ENCODE measurements around the gene CACFD1.
A peak's percentile ranks its signal among the peaks of the same experiment; 100 is the strongest.

CACFD1 gene

DNA sequence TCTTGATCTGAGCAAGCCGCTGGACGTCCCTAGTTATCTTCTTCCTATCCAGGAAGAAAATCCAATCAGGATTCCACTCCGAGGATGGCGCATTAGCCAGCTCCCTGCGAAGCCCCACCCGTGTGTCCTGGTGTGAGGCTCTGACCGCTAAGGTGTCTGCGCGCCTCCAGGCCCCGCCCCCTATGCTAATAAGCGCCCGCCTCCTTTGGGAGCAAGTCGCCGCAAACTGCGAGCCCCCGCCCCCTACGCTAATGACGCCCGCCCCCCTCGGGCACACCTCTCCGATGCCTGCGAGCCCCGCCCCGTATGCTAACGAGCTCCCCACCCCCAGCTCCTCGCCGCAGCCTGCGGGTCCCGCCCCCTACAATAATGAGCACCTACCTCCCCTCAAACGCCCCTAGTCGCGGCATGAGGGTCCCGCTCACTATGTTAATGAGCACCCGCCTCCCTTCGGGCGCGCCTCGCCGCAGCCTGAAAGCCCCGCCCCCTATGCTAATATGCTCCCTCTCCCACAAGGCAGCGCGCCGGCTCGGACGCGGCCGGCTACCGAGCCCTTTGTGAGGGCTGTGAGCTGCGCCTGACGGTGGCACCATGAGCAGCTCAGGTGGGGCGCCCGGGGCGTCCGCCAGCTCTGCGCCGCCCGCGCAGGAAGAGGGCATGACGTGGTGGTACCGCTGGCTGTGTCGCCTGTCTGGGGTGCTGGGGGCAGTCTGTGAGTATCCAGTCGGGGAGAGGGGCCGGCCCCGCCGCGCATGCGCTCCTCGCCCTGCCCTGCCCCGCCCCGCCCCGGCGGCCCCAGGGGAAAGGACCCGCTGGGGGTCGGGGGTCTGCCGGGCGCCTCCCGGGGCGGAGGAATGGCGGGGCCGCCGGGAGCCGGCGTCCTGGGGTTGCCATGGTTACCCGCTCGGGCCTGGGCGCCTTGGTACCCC lies at the start of gene CACFD1:
TSS of gene CACFD1 (plus strand) at position 503 of the 929 bp plus-strand sequence. CDS start at position 592, 89 bp downstream.
- Mint-ChIP-seq H3K27ac (peak within 1 kb of the TSS; percentile 87), H3K4me1 (ENCODE audit: low read depth) (peaks cover 10% of the 10 kb centered on the region), H3K9me3 (no peaks in the 10 kb centered on the region), H3K4me3 (peak within 1 kb of the TSS; percentile 82), H3K27me3 (no peaks in the 10 kb centered on the region), H3K36me3 (ENCODE audit: low read depth) (no peaks in the 10 kb centered on the region)
- peak; percentile 94 for DNase-seq

- Mint-ChIP-seq H3K4me1 (ENCODE audit: low read depth) (peaks cover 46% of the 10 kb centered on the region), H3K4me3 (peak overlapping the region; percentile 91), H3K27ac (peak overlapping the region; percentile 94), H3K9me3 (no peaks in the 10 kb centered on the region), H3K27me3 (no peaks in the 10 kb centered on the region), H3K36me3 (ENCODE audit: low read depth) (peaks cover 78% of the 10 kb centered on the region)
- DNase-seq, result no peak
Observed at GRCh38 chr9:133415170-133415569, 44.6 kb upstream of the CACFD1 start.

DNA sequence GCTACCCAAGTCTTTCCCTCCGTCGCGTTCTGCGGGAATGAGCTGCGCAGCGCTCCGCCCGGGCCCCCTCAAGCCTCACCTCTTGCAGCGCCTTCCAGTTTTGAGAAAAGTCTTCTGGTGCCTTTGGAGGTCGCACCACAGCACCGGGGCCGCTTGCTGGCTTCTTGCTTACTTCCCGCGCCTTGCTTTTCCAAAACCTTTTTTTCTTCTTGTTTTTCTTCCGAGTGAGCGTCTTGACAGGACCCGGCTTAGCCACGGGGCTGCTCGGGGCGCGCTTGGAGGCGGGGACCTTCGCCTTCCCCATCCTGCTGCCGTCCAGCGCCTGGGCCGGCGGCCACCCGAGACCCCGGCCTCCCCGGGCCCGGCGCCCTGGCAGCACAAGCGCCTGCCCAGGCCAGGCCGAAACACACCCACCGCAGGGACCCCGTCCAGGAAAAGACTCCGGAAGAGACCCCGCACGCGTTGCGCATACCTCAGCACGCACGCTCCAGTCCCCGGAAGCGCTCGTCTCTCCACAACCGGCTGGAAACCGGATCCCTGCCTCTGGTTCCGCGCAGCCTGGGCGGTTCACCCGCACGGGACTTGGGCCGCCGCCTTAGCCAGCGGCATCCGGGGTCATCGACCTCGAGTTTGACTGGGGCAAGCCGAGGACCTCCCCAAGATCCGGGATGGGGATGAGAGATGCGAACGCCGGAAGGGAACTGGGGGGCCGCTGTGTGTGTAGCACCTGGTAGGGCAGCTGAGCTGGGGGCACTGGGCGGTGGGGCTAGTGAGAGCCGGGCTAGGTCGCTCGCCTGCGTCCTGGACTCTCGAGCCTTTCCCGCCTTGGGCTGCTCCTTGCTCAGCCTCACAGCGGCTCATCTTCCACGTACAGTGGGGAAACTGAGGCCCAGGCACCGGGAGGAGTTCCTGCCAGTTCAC lies 42.0 kb upstream of the CACFD1 start, which contains the start of gene REXO4:
TSS of gene REXO4 (minus strand) at position 470 of the 921 bp plus-strand sequence. CDS start at position 304, 166 bp downstream.
- Mint-ChIP-seq H3K4me3 (peak within 1 kb of the TSS; percentile 91), H3K27ac (peak within 1 kb of the TSS; percentile 94), H3K4me1 (ENCODE audit: low read depth) (peaks cover 66% of the 10 kb centered on the region), H3K36me3 (ENCODE audit: low read depth) (peaks cover 55% of the 10 kb centered on the region), H3K27me3 (no peaks in the 10 kb centered on the region), H3K9me3 (no peaks in the 10 kb centered on the region)
- peak; percentile 94 for DNase-seq

DNA sequence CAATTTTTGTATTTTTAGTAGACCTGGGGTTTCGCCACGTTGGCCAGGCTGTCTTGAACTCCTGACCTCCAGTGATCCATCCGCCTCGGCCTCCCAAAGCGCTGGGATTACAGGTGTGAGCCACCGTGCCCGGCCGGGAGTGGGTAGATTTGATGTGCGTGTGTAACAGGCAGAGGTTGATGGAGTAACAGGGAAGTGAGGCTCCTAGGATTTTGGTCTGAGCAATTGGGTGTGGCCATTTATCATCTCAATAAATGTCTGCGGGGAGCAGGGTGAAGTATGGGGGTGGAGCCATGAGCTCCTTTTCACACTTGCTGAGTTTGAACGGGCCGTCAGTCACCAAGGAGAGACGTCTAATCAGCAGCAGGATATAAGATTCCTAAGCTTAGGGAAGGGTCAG lies 40.8 kb upstream of the CACFD1 start:
- no peak for DNase-seq
- H3K36me3 Mint-ChIP-seq (ENCODE audit: low read depth), result peaks cover 43% of the 10 kb centered on the region
- no peaks in the 10 kb centered on the region for H3K27me3 Mint-ChIP-seq
- H3K27ac Mint-ChIP-seq, result peak overlapping the region; percentile 94
- no peaks in the 10 kb centered on the region for H3K9me3 Mint-ChIP-seq
- peak overlapping the region; percentile 91 for H3K4me3 Mint-ChIP-seq
- H3K4me1 Mint-ChIP-seq (ENCODE audit: low read depth), result peaks cover 62% of the 10 kb centered on the region

DNA sequence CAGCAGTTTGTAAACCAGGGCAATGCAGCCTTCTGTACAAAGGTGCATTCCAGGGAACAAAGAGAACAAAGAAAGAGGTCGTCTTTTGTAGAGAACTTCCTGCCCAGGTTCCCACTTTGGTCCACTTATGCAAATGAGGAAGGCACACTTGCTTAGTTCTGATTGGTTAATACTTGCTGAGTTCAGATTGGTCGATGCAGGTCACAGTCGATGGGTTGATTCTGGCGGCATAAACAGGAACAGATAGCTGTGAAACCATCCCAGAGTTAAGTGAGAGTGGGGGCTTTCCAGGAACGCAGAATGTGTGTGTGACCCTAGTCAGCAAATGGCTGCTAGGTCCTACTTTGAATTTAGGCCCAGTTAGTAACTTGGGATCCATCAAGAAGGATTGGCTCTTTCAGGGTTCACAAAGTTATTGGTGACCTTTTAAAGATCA lies 39.4 kb upstream of the CACFD1 start:
- peak overlapping the region; percentile 59 for H3K27ac Mint-ChIP-seq
- H3K4me3 Mint-ChIP-seq, result no peak overlapping the region
- no peak for DNase-seq
- H3K36me3 Mint-ChIP-seq (ENCODE audit: low read depth), result peaks cover 29% of the 10 kb centered on the region
- H3K4me1 Mint-ChIP-seq (ENCODE audit: low read depth), result peaks cover 49% of the 10 kb centered on the region
- no peaks in the 10 kb centered on the region for H3K9me3 Mint-ChIP-seq
- H3K27me3 Mint-ChIP-seq, result peaks cover 4% of the 10 kb centered on the region

GRCh38 chr9:133421615-133422542 lies 37.9 kb upstream of the CACFD1 start, which contains the start of gene ADAMTS13:
Gene ADAMTS13 (plus strand): TSS chr9:133422367. CDS start chr9:133422444, 77 bp downstream.
- peaks cover 14% of the 10 kb centered on the region for H3K36me3 Mint-ChIP-seq (ENCODE audit: low read depth)
- no peaks in the 10 kb centered on the region for H3K9me3 Mint-ChIP-seq
- H3K4me1 Mint-ChIP-seq (ENCODE audit: low read depth), result peaks cover 34% of the 10 kb centered on the region
- H3K27me3 Mint-ChIP-seq, result peaks cover 19% of the 10 kb centered on the region
- H3K4me3 Mint-ChIP-seq, result no peak within 1 kb of the TSS
- DNase-seq, result peak; percentile 52
- peak within 1 kb of the TSS; percentile 63 for H3K27ac Mint-ChIP-seq

- H3K9me3 Mint-ChIP-seq, result no peaks in the 10 kb centered on the region
- H3K4me3 Mint-ChIP-seq, result no peak overlapping the region
- DNase-seq, result no peak
- peaks cover 36% of the 10 kb centered on the region for H3K4me1 Mint-ChIP-seq (ENCODE audit: low read depth)
- H3K27ac Mint-ChIP-seq, result no peak overlapping the region
- peaks cover 32% of the 10 kb centered on the region for H3K27me3 Mint-ChIP-seq
- peaks cover 2% of the 10 kb centered on the region for H3K36me3 Mint-ChIP-seq (ENCODE audit: low read depth)
Observed at GRCh38 chr9:133423216-133423615, 36.6 kb upstream of the CACFD1 start.

DNA sequence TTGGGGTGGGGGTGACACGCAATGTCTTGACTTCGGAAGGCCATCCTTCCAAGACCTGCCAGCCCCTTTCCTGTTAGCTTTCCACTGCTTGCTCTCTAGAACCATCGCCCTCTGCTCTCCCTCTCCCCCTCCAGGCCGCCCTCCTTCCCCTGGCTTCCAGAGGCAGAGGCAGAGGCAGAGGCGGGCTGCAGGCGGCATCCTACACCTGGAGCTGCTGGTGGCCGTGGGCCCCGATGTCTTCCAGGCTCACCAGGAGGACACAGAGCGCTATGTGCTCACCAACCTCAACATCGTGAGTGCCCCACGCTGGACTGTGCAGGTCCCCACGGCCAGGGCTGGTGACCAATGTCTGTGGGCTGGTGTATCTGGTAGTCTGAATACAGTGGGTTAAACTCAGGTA lies 35.6 kb upstream of the CACFD1 start:
- no peak for DNase-seq
- no peak overlapping the region for H3K4me3 Mint-ChIP-seq
- peaks cover 27% of the 10 kb centered on the region for H3K4me1 Mint-ChIP-seq (ENCODE audit: low read depth)
- H3K36me3 Mint-ChIP-seq (ENCODE audit: low read depth), result no peaks in the 10 kb centered on the region
- H3K27me3 Mint-ChIP-seq, result peaks cover 33% of the 10 kb centered on the region
- no peaks in the 10 kb centered on the region for H3K9me3 Mint-ChIP-seq
- no peak overlapping the region for H3K27ac Mint-ChIP-seq

DNA sequence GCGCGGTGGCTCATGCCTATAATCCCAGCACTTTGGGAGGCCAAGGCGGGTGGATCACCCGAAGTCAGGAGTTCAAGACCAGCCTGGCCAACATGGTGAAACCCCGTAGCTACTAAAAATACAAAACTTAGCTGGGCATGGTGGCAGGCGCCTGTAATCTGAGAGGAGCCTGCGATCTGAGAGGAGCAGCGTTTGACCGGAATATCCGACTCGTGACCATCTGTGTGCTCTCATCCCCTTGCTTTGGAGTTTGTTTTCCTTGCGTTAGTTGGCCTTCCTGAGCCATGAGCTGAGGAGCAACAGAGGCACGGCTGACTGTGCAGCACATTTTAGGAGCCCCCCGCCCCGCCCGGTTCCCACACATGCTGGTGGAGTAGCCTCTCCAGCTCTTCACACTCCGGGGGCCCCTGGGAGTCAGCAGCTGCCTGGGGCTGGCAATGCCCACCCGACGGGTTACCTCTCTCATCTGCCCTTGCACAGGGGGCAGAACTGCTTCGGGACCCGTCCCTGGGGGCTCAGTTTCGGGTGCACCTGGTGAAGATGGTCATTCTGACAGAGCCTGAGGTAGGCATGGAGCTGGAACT lies 34.6 kb upstream of the CACFD1 start:
- H3K36me3 Mint-ChIP-seq (ENCODE audit: low read depth), result no peaks in the 10 kb centered on the region
- no peak overlapping the region for H3K27ac Mint-ChIP-seq
- H3K9me3 Mint-ChIP-seq, result no peaks in the 10 kb centered on the region
- H3K27me3 Mint-ChIP-seq, result peaks cover 35% of the 10 kb centered on the region
- peaks cover 24% of the 10 kb centered on the region for H3K4me1 Mint-ChIP-seq (ENCODE audit: low read depth)
- H3K4me3 Mint-ChIP-seq, result no peak overlapping the region
- DNase-seq, result no peak

DNA sequence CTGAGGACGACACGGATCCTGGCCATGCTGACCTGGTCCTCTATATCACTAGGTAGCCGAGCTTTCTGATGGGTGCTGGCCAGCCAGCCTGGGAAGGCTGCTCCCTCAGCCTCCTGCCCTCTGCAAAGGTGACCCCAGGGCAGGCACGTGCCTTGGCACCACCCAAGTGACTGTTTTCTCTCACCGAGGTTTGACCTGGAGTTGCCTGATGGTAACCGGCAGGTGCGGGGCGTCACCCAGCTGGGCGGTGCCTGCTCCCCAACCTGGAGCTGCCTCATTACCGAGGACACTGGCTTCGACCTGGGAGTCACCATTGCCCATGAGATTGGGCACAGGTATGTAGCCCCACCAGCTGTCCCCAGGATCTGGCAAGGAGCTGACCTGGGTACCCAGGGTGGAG lies 33.8 kb upstream of the CACFD1 start:
- H3K4me1 Mint-ChIP-seq (ENCODE audit: low read depth), result peaks cover 18% of the 10 kb centered on the region
- H3K27ac Mint-ChIP-seq, result no peak overlapping the region
- H3K4me3 Mint-ChIP-seq, result no peak overlapping the region
- DNase-seq, result no peak
- H3K36me3 Mint-ChIP-seq (ENCODE audit: low read depth), result no peaks in the 10 kb centered on the region
- H3K9me3 Mint-ChIP-seq, result no peaks in the 10 kb centered on the region
- H3K27me3 Mint-ChIP-seq, result peaks cover 37% of the 10 kb centered on the region

DNA sequence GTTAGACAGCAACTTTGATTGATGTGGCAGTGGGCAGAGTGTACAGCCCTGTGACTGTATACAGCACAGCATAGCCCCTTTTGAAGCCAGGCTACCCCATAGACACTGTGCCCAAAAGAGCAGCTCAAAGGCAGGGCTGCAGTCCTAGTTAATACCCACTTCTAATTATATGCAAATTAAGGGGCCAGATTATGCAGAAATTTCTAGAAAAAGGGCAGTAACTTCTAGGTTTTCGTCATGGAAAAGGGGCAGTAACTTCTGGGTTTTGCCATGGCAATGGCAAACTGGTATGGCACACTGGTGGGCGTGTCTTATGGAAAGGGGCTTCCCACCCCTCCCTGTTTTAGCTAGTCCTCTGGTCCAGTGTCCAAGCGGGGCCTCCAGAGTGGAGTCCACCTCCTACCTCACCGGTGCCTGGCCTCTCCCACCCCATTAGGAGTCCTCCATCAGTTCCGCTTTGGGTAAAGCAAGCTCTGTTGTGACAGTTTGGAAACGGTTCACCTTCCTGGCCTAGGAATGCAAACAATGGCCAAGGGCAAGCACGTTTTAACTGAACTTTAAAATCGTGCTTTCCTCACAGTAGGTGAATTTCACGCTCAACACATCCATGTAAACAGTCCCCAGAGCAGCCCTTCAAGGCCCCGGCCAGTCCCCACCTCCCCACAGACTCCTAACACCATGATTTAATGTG lies 32.0 kb upstream of the CACFD1 start:
- no peak overlapping the region for H3K27ac Mint-ChIP-seq
- peaks cover 37% of the 10 kb centered on the region for H3K27me3 Mint-ChIP-seq
- H3K4me1 Mint-ChIP-seq (ENCODE audit: low read depth), result peaks cover 4% of the 10 kb centered on the region

DNA sequence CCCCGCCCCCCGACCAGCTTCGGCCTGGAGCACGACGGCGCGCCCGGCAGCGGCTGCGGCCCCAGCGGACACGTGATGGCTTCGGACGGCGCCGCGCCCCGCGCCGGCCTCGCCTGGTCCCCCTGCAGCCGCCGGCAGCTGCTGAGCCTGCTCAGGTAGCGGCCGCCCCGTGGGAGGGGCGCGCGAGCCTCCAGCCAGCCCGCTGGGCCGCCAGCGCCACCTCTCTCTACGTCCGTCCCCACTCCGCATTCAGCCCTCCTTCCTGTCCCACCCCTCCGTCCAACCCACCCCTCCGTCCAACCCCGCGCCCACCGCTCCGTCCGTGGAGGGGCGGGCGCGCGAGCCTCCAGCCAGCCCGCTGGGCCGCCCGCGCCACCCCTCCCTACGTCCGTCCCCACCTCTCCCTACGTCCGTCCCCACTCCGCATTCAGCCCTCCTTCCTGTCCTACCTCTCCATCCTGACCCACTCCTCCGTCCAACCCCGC lies 31.1 kb upstream of the CACFD1 start:
- peaks cover 4% of the 10 kb centered on the region for H3K4me1 Mint-ChIP-seq (ENCODE audit: low read depth)
- H3K36me3 Mint-ChIP-seq (ENCODE audit: low read depth), result no peaks in the 10 kb centered on the region
- no peak for DNase-seq
- H3K27ac Mint-ChIP-seq, result no peak overlapping the region
- H3K9me3 Mint-ChIP-seq, result no peaks in the 10 kb centered on the region
- peaks cover 37% of the 10 kb centered on the region for H3K27me3 Mint-ChIP-seq
- no peak overlapping the region for H3K4me3 Mint-ChIP-seq

More for the DNA sequence above, 32.0 kb upstream of the CACFD1 start:
- Mint-ChIP-seq H3K36me3 (ENCODE audit: low read depth) (no peaks in the 10 kb centered on the region), H3K9me3 (no peaks in the 10 kb centered on the region), H3K4me3 (no peak overlapping the region)
- DNase-seq, result no peak

- H3K36me3 Mint-ChIP-seq (ENCODE audit: low read depth), result no peaks in the 10 kb centered on the region
- DNase-seq, result no peak
- H3K27ac Mint-ChIP-seq, result no peak overlapping the region
- H3K4me3 Mint-ChIP-seq, result no peak overlapping the region
- H3K9me3 Mint-ChIP-seq, result no peaks in the 10 kb centered on the region
- H3K4me1 Mint-ChIP-seq (ENCODE audit: low read depth), result peaks cover 4% of the 10 kb centered on the region
- H3K27me3 Mint-ChIP-seq, result peaks cover 37% of the 10 kb centered on the region
Observed at GRCh38 chr9:133429214-133429613, 30.6 kb upstream of the CACFD1 start.
